HepG2 (cell line): Measurements from ENCODE around the gene PRKD2. TPM values are rescaled to one million over a fixed set of nuclear protein-coding genes. Genes with fewer than 3 reads are reported as not detected.

Experiments used
- ATAC-seq: fragments of 200-7000 bp; cut with Tn5 transposase; 3 replicates; pipeline ENCODE4 v1.9.1; 2020; ENCODE audit warnings: mild to moderate bottlenecking, moderate library complexity
- BruUV-seq: library from RNA; stranded (reverse); fragments of 400-500 nt; replicated peaks from 2 replicates; lab custom pipeline; 2021; lab: Mats Ljungman, UMichigan
- CTCF ChIA-PET: fragments of 300-600 bp; formaldehyde crosslinking; extraction: SDS; loops from one replicate; lab custom pipeline; 2021; ENCODE audit warnings: low total read pairs, inconsistent platforms, low intra/inter-chr PET ratio; lab: Yijun Ruan, JAX
- POLR2A ChIA-PET: fragments of 350-600 bp; sonication (Branson Sonifier 250); formaldehyde crosslinking; loops from one replicate; lab custom pipeline; 2020; ENCODE audit warnings: antibody characterized with exemption, inconsistent platforms; lab: Yijun Ruan, JAX
- DNase-seq: peaks from one replicate; pipeline ENCODE4 v3.0.0-alpha.2; 2015; ENCODE audit warnings: low spot score
- FAIRE-seq: peaks from 3 replicates; lab custom pipeline; 2011; peaks lifted over from hg19 to GRCh38; lab: Jason Lieb, UNC
- H2AFZ ChIP-seq: one replicate; pipeline ENCODE4 v1.6.1; 2011; ENCODE audit warnings: low read length, inconsistent platforms
- H3K27ac ChIP-seq: fragments of 300-600 bp; 3 replicates; pipeline ENCODE4 v1.8.0; 2011; ENCODE audit warnings: mixed run types, mild to moderate bottlenecking, mixed read lengths, low read length, inconsistent platforms; ENCODE audit not compliant: insufficient read depth; ENCODE audit errors: extremely low read length
- H3K27me3 ChIP-seq, 2 experiments: fragments of 200-600 bp in 1 of 2; 2 replicates in 1 of 2; 3 replicates in 1 of 2; pipeline versions ENCODE4 v1.6.0 to v1.8.0; 2011; ENCODE audit warnings: low read length in 2 of 2, mild to moderate bottlenecking in 2 of 2, moderate library complexity in 2 of 2, inconsistent platforms in 1 of 2; ENCODE audit not compliant: insufficient read depth in 2 of 2, control insufficient read depth in 1 of 2
- H3K36me3 ChIP-seq, 2 experiments: fragments of 200-600 bp in 1 of 2; replicated peaks in 1 of 2; 2 replicates in 1 of 2; 3 replicates in 1 of 2; pipeline versions ENCODE4 v1.5.1 to v1.8.0; 2011; ENCODE audit warnings: low read length in 2 of 2, inconsistent platforms in 1 of 2; ENCODE audit not compliant: insufficient read depth in 2 of 2, control insufficient read depth in 1 of 2
- H3K4me1 ChIP-seq: 2 replicates; pipeline ENCODE4 v1.5.1; 2012; ENCODE audit warnings: low read length, inconsistent platforms; ENCODE audit not compliant: insufficient read depth
- H3K4me2 ChIP-seq: 2 replicates; pipeline ENCODE4 v1.6.0; 2011; ENCODE audit warnings: low read depth, low read length, inconsistent platforms
- H3K4me3 ChIP-seq, 3 experiments: fragments of 200-600 bp in 1 of 3; sonication (generic), shearing (Covaris generic) in 1 of 3; replicated peaks in 1 of 3; 2 replicates each; pipeline ENCODE4 v1.5.1; 2011 to 2016; ENCODE audit warnings: low read length in 3 of 3, inconsistent platforms in 2 of 3, low read depth in 2 of 3, mild to moderate bottlenecking in 2 of 3, control low read depth in 1 of 3, mixed read lengths in 1 of 3; ENCODE audit not compliant: insufficient read depth in 1 of 3
- H3K79me2 ChIP-seq: one replicate; pipeline ENCODE4 v1.6.1; 2011; ENCODE audit warnings: low read length, inconsistent platforms; ENCODE audit not compliant: insufficient read depth
- H3K9ac ChIP-seq: 2 replicates; pipeline ENCODE4 v1.6.0; 2011; ENCODE audit warnings: mild to moderate bottlenecking, low read depth, low read length, inconsistent platforms; ENCODE audit not compliant: insufficient read depth
- H3K9me3 ChIP-seq: 2 replicates; pipeline ENCODE4 v1.5.1; 2012; ENCODE audit warnings: mild to moderate bottlenecking, low read length
- H4K20me1 ChIP-seq: 2 replicates; pipeline ENCODE4 v1.6.0; 2011; ENCODE audit warnings: inconsistent platforms, mild to moderate bottlenecking, low read length, moderate library complexity; ENCODE audit not compliant: insufficient read depth
- CREB1 ChIP-seq, 2 experiments: fragments of 450-650 bp in 1 of 2; IDR thresholded peaks; 2 replicates each; pipeline ENCODE4 v1.6.1; 2016 to 2017; ENCODE audit warnings: control low read depth in 1 of 2, mild to moderate bottlenecking in 1 of 2, missing compliant biosample characterization in 1 of 2, missing genetic modification characterization in 1 of 2
- HHEX ChIP-seq: IDR thresholded peaks from 2 replicates; pipeline ENCODE4 v1.6.1; 2016; ENCODE audit warnings: control low read depth
- ZNF770 ChIP-seq: sonication (generic); formaldehyde crosslinking; IDR thresholded peaks from 2 replicates; pipeline ENCODE4 v1.5.0; 2020; ENCODE audit warnings: mild to moderate bottlenecking, missing genetic modification reagents
- WGBS: methylation state at CpG from one replicate; pipeline ENCODE4 v1.1.6; 2017; ENCODE audit warnings: low lambda C conversion rate; 5-methylcytosine and 5-hydroxymethylcytosine counted together
- in situ Hi-C: cut with HindIII; loops from 2 replicates; pipeline ENCODE4 v1.10.0; 2017; ENCODE audit warnings: low pct_unique_long_range_greater_than_20kb; ENCODE audit not compliant: extremely low pct_ligation_motif_present
- intact Hi-C: fragments of 100-400 bp; cut with micrococcal nuclease; formaldehyde crosslinking; loops from one replicate; pipeline ENCODE4 v1.10.0; 2022; ENCODE audit not compliant: unreplicated experiment
- polyA plus RNA-seq, 8 experiments: library from polyadenylated mRNA; depleted of rRNA in 3 of 8; stranded (reverse) in 7 of 8; unstranded in 1 of 8; fragments of >200 nt; fragmentation: Illumina TruSeq in 4 of 8; extraction: Trizol in 4 of 8; gene quantifications; 2 replicates each; pipeline versions ENCODE4 v1.2.1 to v1.2.3, GENCODE V29; 2011 to 2016; ENCODE audit warnings: low read depth in 4 of 8, missing spikeins in 1 of 8, mixed read lengths in 1 of 8; ENCODE audit not compliant: insufficient read depth in 1 of 8
- total RNA-seq, 5 experiments: library from RNA; depleted of rRNA; stranded (reverse); fragments of >200 nt; fragmentation: Illumina TruSeq; extraction: Trizol; gene quantifications; 2 replicates each; pipeline ENCODE4 v1.2.3, GENCODE V29; 2016; ENCODE audit warnings: low read depth in 1 of 5
- TF ChIP-seq, protein P1 (sequence below): IDR thresholded peaks from 2 replicates; pipeline ENCODE4 v1.6.1; 2016; ENCODE audit warnings: low read depth, borderline replicate concordance
- TF ChIP-seq, protein P2 (sequence below): sonication (generic); formaldehyde crosslinking; conservative IDR thresholded peaks from 2 replicates; pipeline ENCODE4 v1.4.0; 2020; ENCODE audit warnings: missing genetic modification reagents

Gene PRKD2
- total and polyA plus RNA-seq, 2 of the 13 experiments (the other 11 are each of a cell fraction or from before 2014, with no cell fraction given): 6.7 to 7.3 TPM

GRCh38 chr19:46668662-46669061 lies 48.3 kb downstream of the PRKD2 start:
- TF ChIP-seq, protein P1, sequence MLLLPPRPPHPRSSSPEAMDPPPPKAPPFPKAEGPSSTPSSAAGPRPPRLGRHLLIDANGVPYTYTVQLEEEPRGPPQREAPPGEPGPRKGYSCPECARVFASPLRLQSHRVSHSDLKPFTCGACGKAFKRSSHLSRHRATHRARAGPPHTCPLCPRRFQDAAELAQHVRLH (CRISPR knock-in tag): no peak
- peak; percentile 33; the same call in 1 of the 2 replicates for TF ChIP-seq ZNF770 (CRISPR knock-in tag)
- H3K79me2 ChIP-seq: no peaks in the 10 kb centered on the region
- 63% methylated on average over 3 of the region's 3 CpGs for WGBS
- intact Hi-C loops: no loop called here
- no peaks in the 10 kb centered on the region for H3K27me3 ChIP-seq
- H3K9me3 ChIP-seq: no peaks in the 10 kb centered on the region
- no TSS peak for BruUV-seq
- no peak for DNase-seq
- no peaks in the 10 kb centered on the region for H4K20me1 ChIP-seq
- in situ Hi-C loops: loop anchor here (10.0 kb wide), 1 partner anchor 54 kb away; no protein-coding TSS in a partner anchor
- no peak for ATAC-seq
- CTCF ChIA-PET: no interaction called here
- H3K9ac ChIP-seq: no peak overlapping the region
- no peak overlapping the region for H3K4me2 ChIP-seq
- POLR2A ChIA-PET: no interaction called here
- no peak overlapping the region for H3K27ac ChIP-seq
- H3K4me3 ChIP-seq: no peak overlapping the region
- FAIRE-seq: no peak
- no peak overlapping the region for H2AFZ ChIP-seq
- H3K4me1 ChIP-seq: peaks cover 23% of the 10 kb centered on the region
- peaks cover 0 to 2% of the 10 kb centered on the region in 2 experiments; a peak in 1 of 5 replicates for H3K36me3 ChIP-seq

GRCh38 chr19:46665072-46665471 lies 51.8 kb downstream of the PRKD2 start:
- no peak overlapping the region for H3K27ac ChIP-seq
- ATAC-seq: no peak
- H3K27me3 ChIP-seq: peaks cover under 1 to 5% of the 10 kb centered on the region in 2 experiments; a peak in 2 of 5 replicates
- no peak overlapping the region for H3K4me2 ChIP-seq
- intact Hi-C loops: no loop called here
- TF ChIP-seq HHEX (CRISPR knock-in tag) (no peak), CREB1 (IDR thresholded peaks at IDR 0.05) (no peak), CREB1 (CRISPR knock-in tag; IDR thresholded peaks at IDR 0.05) (no peak)
- TF ChIP-seq, protein P2, sequence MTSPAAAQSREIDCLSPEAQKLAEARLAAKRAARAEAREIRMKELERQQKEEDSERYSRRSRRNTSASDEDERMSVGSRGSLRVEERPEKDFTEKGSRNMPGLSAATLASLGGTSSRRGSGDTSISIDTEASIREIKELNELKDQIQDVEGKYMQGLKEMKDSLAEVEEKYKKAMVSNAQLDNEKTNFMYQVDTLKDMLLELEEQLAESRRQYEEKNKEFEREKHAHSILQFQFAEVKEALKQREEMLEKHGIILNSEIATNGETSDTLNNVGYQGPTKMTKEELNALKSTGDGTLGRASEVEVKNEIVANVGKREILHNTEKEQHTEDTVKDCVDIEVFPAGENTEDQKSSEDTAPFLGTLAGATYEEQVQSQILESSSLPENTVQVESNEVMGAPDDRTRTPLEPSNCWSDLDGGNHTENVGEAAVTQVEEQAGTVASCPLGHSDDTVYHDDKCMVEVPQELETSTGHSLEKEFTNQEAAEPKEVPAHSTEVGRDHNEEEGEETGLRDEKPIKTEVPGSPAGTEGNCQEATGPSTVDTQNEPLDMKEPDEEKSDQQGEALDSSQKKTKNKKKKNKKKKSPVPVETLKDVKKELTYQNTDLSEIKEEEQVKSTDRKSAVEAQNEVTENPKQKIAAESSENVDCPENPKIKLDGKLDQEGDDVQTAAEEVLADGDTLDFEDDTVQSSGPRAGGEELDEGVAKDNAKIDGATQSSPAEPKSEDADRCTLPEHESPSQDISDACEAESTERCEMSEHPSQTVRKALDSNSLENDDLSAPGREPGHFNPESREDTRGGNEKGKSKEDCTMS (CRISPR knock-in tag): no peak
- no TSS peak for BruUV-seq
- DNase-seq: no peak
- WGBS: 34% methylated on average over 8 of the region's 8 CpGs
- H3K4me1 ChIP-seq: peaks cover 37% of the 10 kb centered on the region
- no peaks in the 10 kb centered on the region for H3K9me3 ChIP-seq
- no peak for FAIRE-seq
- H3K79me2 ChIP-seq: no peaks in the 10 kb centered on the region
- no peaks in the 10 kb centered on the region for H3K36me3 ChIP-seq
- ChIA-PET POLR2A (no interaction called here), CTCF (no interaction called here)
- in situ Hi-C loops: loop anchor here (10.0 kb wide), 1 partner anchor 50 kb away; no protein-coding TSS in a partner anchor
- no peak overlapping the region for H3K4me3 ChIP-seq
- no peak overlapping the region for H2AFZ ChIP-seq
- H4K20me1 ChIP-seq: peaks cover 5% of the 10 kb centered on the region; the same call in 1 of the 2 replicates
- no peak overlapping the region for H3K9ac ChIP-seq
